LHCN-M2 (cell line): ENCODE results near the gene SHISA9. TPM values are rescaled to one million over a fixed set of nuclear protein-coding genes. Genes with fewer than 3 reads are reported as not detected.
A peak's percentile ranks its signal among the peaks of the same experiment; 100 is the strongest.
"Not testable (repeated sequence)": the region's sequence is repeated elsewhere in the genome, so short reads cannot be mapped to it uniquely, and the experiment has no call there.

Experiments used
- DNase-seq: peaks from one replicate; pipeline ENCODE4 v3.0.0-alpha.2; 2012; ENCODE audit warnings: low read depth
- total RNA-seq: library from RNA; depleted of rRNA; stranded (reverse); fragments of >200 nt; gene quantifications from 2 replicates; pipeline ENCODE4 v1.2.3, GENCODE V29; 2014

The SHISA9 gene
- total RNA-seq, 1 experiment from 2014 or later = 14.6 TPM

DNA sequence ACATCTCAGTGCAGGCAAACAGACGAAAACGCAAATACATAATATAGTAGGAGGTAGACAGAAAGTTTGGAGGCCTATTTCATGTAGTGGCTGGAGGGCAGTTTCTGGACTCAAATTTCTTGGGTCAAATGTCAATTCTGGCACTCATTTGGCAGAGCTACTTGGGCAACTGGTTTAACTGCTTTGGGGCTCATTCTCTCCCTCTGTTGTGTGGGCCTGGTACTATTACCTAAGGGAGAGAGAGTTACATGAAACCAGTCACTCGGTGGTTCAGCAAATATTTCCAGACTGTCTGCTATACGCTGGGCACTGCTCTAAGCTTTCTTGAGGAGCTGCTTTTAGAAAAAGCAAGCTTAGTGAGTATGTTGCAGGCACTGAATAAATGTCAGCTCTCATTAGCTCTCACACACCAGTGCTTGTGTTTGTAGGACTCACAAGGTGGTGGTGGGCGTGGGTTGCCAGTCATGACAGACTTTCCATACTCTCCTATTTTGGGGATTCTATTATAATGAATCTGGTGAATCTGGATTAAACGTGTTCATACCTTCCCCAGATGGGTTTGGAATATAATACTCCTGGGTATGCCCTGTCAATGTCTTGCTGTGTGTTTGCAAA lies 1.8 kb upstream of the SHISA9 start:
- DNase-seq = no peak

GRCh38 chr16:12900156-12900555 lies 1.2 kb upstream of the SHISA9 start:
- DNase-seq = no peak

- DNase-seq = no peak
Observed at GRCh38 chr16:12900599-12901203, 697 bp upstream of the SHISA9 start.

- peak; percentile 44 for DNase-seq
Observed at GRCh38 chr16:12901204-12901596, 198 bp upstream of the SHISA9 start.

- peak; percentile 36 for DNase-seq
Observed at GRCh38 chr16:12902511-12903372, 1.3 kb downstream of the SHISA9 start.

DNA sequence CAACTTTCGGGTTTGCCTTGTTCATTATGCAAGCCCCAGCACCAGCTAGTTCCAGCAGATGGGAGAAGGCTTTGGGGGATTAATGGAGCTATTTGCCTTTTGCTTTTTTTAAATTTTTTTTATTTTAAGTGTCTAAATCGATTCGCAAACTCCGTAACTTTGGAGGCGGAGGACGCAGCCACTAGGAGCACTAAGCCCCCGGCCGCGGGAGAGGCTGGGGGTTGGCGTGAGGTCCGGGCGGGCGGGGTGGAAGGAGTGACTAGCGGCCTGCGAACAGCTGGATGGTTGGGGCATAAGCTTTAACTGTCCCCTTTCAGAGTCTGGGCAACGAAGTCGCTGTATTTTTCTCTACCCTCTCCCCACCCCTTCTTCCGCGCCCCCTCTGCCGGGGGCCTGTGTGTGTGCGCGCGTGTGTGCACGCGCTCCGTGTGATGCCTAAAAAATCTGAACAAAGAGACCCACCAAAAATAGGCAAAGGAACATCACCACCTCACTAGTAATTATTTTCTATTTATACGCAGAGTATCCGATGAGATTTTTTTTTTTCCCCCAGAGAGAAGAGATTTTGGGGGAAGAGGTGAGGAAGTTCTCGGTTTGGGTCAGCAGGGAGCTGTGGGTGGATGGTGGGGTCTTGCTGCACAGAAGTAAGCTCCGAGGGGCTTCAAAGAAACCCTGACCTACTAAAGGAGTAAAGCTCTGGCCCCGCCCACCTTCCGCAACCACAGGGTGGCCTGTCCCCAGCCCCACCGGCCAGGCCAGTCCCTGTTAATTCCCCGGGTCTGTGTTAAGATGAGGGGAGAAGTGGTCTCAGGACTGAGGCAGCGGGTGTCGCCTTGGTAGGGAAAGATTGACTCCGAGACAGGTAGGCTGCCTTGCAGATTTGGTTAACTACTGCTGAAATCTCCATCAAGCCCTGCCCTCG lies 2.3 kb downstream of the SHISA9 start:
- DNase-seq = peak; percentile 42

DNA sequence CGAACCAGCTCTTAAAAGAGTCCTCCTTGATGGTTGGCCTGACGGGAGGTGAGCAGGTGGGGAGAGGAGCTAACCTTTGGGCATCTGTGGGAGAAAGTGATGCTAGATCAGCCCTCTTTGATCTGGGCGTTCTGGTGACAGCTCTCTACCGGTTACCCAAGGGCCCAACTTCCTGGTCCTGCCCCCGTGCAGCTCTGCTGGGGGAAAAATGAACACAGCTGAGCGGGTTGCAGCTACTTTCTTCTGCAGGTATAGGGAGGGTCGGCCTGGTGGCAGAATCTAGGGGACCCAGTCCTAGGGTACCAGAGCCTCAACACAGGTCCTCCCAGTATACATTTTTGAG lies 2.9 kb downstream of the SHISA9 start:
- DNase-seq = no peak

- DNase-seq = peak; percentile 28
Observed at GRCh38 chr16:12906271-12906670, 4.9 kb downstream of the SHISA9 start.

DNA sequence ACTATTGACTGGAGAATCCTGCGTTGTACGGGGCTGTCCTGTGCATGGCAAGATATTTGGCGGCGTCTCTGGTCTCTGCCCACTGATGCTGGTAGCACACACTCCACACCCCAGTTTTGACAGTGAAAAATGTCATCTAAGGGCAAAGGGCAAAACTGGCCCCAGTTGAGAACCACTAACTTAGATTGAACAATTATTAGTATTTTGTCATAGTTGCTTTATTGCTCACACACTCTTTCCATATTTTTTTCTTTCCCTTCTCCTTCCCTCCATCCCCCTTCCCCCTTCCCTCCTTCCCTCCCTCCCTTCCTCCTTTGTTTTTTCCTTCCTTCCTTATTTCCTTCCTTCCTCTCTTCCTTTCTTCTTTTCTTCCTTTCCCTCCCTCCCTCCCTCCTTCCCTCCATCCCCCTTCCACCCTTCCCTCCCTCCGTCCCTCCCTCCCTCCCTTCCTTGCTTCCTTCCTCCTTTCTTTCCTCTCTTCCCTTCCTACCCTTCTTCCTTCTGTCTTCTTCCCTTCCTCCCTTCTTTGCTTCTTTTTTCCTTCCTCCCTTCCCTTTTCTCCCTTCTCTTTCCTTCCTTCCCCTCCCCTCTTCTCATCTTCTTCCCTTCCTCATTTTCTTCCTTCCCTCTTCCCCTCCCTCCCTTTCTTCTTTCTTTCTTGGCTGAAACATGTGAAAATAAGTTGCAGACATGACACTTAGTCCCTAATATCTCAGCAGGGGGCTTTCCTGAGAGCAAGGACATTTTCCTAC lies 5.5 kb downstream of the SHISA9 start:
- DNase-seq = no peak

DNA sequence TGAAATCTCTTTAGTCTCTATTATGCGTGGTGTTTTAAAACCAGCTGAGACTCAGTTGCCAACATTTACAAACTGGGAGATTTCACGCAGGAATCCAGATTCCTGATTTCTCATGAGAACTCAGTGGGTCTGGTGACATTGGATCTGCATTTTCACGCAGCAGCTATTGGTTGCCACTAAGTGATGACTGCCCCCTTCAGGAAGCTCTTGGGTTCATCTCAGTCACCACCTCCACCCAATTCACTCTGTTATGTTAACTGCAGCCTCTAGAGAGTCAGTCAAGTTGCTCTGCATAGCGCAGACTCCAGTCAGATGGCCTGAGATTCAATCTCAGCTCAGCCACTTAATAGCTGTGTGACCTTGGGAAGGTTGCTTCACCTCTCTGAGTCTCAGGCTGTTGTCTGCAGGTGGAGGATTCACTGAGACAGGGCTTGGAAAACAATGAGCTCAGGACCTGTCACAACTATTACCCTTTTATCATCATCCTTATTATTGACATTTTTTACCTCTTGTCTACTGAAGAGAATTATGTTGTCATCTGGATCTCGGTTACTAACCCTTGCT lies 6.4 kb downstream of the SHISA9 start:
- DNase-seq = peak; percentile 37

- DNase-seq = peak; percentile 66
Observed at GRCh38 chr16:12917246-12917645, 15.8 kb downstream of the SHISA9 start.

- DNase-seq = peak; percentile 83
Observed at GRCh38 chr16:12917653-12918052, 16.3 kb downstream of the SHISA9 start.

GRCh38 chr16:12920739-12921138 lies 19.3 kb downstream of the SHISA9 start:
- DNase-seq = peak; percentile 30

- not testable (repeated sequence) for DNase-seq
Observed at GRCh38 chr16:12923640-12924039, 22.2 kb downstream of the SHISA9 start.

GRCh38 chr16:12925026-12925800 lies 23.8 kb downstream of the SHISA9 start:
- DNase-seq = peak; percentile 64

DNA sequence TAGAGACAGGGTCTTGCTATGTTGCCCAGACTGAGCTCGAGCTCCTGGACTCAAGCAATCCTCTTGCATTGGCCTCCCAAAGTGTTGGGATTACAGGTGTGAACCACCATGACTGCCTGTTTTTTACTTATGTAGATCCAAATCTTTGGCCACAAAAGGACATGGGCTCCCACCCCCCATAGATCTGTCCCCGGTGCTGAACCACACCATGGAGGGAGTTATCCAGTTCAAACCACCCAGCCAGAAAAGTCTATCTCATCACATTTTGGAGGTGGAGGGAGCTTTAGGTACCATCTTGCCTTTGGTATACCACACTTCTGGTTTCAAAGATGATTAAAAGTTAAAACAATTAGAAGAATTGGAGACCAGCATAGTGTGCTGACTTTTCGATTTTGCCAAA lies 26.2 kb downstream of the SHISA9 start:
- no peak for DNase-seq

DNA sequence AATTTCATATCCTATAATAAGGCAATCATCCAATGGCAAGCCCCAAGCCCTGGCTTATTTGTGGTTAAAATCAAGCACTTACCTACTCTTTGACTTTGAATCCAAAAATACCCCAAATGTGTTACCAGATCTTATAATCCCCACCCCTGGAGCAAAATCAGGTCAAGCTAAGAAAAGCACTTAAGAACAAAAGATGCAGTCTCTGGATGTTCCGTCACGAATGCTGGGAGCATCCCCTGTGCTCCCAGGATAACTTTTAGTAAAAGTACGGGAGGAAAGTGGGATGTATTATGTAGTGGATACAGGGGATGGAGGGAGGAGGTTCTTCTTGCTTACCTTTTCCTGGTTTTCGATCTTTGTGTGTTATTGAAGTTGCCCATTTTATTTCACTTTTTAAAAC lies 29.5 kb downstream of the SHISA9 start:
- no peak for DNase-seq

DNA sequence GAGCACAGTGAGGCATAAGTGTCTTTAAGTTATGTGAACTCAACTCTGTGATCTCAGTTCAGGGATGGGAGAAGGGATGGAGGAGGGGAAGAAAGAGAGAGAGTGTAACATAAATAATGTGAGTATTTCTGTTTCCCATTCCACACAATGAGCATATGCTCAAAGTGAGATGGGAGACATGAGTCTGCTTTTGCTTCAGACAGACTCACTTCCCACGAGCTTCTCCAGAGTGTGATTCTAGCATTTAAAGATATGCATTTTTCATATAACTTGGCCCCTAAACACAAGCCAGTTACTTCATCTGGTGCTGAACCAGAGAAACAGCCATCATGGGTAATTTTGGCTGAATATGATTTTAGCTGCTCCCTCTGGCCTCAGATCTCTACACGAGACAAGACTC lies 35.0 kb downstream of the SHISA9 start:
- no peak for DNase-seq

GRCh38 chr16:12941896-12942295 lies 40.5 kb downstream of the SHISA9 start:
- DNase-seq = no peak

- DNase-seq = no peak
Observed at GRCh38 chr16:12942861-12943260, 41.5 kb downstream of the SHISA9 start.
